Calu3 (cell line): ENCODE measurements around the gene ZGLP1. TPM values are rescaled to one million over a fixed set of nuclear protein-coding genes. Genes with fewer than 3 reads are reported as not detected.

Experiments used
- BruUV-seq: library from RNA; stranded (reverse); fragments of 400-500 nt; replicated peaks from 2 replicates; lab custom pipeline; 2021; lab: Mats Ljungman, UMichigan
- CTCF ChIA-PET: fragments of 300-600 bp; sonication (Branson Sonifier 250); formaldehyde crosslinking; loops from one replicate; lab custom pipeline; 2022; ENCODE audit warnings: antibody characterized with exemption; lab: Charles Lee
- DNase-seq: peaks from one replicate; pipeline ENCODE4 v3.0.0; 2022
- H3K27ac Mint-ChIP-seq: one replicate; pipeline ENCODE4 v1.8.0; 2022; ENCODE audit warnings: mixed read lengths; ENCODE audit not compliant: unreplicated experiment
- H3K27me3 Mint-ChIP-seq: one replicate; pipeline ENCODE4 v1.8.0; 2022; ENCODE audit warnings: mixed read lengths; ENCODE audit not compliant: unreplicated experiment
- H3K36me3 Mint-ChIP-seq: one replicate; pipeline ENCODE4 v1.8.0; 2022; ENCODE audit warnings: mild to moderate bottlenecking, moderate library complexity, mixed read lengths; ENCODE audit not compliant: insufficient read depth, unreplicated experiment
- H3K4me1 Mint-ChIP-seq: one replicate; pipeline ENCODE4 v1.8.0; 2022; ENCODE audit warnings: mild to moderate bottlenecking, low read depth, mixed read lengths; ENCODE audit not compliant: unreplicated experiment
- H3K4me3 Mint-ChIP-seq: one replicate; pipeline ENCODE4 v1.8.0; 2022; ENCODE audit warnings: mild to moderate bottlenecking, low read depth, moderate library complexity, mixed read lengths; ENCODE audit not compliant: unreplicated experiment
- H3K9me3 Mint-ChIP-seq: one replicate; pipeline ENCODE4 v1.8.0; 2022; ENCODE audit warnings: low read depth, mixed read lengths; ENCODE audit not compliant: unreplicated experiment
- CTCF ChIP-seq: fragments of 200-600 bp; IDR thresholded peaks from one replicate; pipeline ENCODE4 v1.8.0; 2022; ENCODE audit warnings: antibody characterized with exemption; ENCODE audit not compliant: unreplicated experiment
- intact Hi-C: fragments of 100-400 bp; cut with micrococcal nuclease; formaldehyde crosslinking; loops from one replicate; pipeline ENCODE4 v1.10.0; 2022; ENCODE audit not compliant: unreplicated experiment
- total RNA-seq: library from RNA; stranded (reverse); gene quantifications from 2 replicates; pipeline ENCODE4 v1.2.3, GENCODE V29; 2022

ZGLP1 gene
- total RNA-seq, 1 experiment from 2014 or later = 4.6 TPM

- CTCF ChIA-PET = interaction anchor here (0.5 kb wide), 1 partner anchor 13 kb away, joined by 3 read pairs; no protein-coding TSS in a partner anchor
- Mint-ChIP-seq H3K36me3 (peaks cover 26% of the 10 kb centered on the region), H3K4me1 (peaks cover 14% of the 10 kb centered on the region), H3K27ac (peak overlapping the region; percentile 89), H3K27me3 (no peaks in the 10 kb centered on the region), H3K9me3 (no peaks in the 10 kb centered on the region), H3K4me3 (peak overlapping the region; percentile 74)
- no peak for DNase-seq
- BruUV-seq = TSS peak; percentile 27
- TF ChIP-seq CTCF = no peak
- intact Hi-C loops = no loop called here
These were observed 6.8 kb upstream of the ZGLP1 start for GRCh38 chr19:10316229-10317044.

GRCh38 chr19:10315335-10316214 is 6.0 kb upstream of the ZGLP1 start, which contains the start of gene FDX2:
FDX2 (minus strand) TSS chr19:10316015; CDS start chr19:10315996, 19 bp downstream.
- Mint-ChIP-seq H3K9me3 (no peaks in the 10 kb centered on the region), H3K4me1 (peaks cover 14% of the 10 kb centered on the region), H3K27me3 (no peaks in the 10 kb centered on the region), H3K27ac (peak within 1 kb of the TSS; percentile 89), H3K36me3 (peaks cover 26% of the 10 kb centered on the region), H3K4me3 (peak within 1 kb of the TSS; percentile 74)
- intact Hi-C loops = no loop called here
- DNase-seq = peak; percentile 89
- CTCF ChIA-PET = interaction anchor here (0.6 kb wide), 1 partner anchor 44 kb away, joined by 3 read pairs; no protein-coding TSS in a partner anchor
- no TSS peak for BruUV-seq
- TF ChIP-seq CTCF = no peak

DNA sequence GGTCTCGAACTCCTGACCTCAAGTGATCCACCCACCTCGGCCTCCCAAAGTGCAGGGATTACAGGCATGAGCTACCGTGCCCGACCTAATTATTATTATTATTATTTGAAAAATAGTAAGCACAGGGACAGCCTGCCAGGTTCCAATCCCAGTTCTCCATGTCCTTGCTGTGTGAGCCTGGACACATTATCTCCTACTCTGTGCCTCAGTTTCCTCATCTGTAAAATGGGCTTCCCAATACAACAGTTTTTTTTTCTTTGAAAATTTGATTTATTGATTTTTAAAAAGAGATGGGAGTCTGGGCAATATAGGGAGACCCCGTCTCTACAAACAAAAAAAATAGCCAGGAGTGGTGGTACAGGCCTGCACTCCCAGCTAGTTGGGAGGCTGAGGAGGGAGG is 3.3 kb downstream of the ZGLP1 start:
- H3K4me3 Mint-ChIP-seq = no peak overlapping the region
- no peak for DNase-seq
- H3K9me3 Mint-ChIP-seq = no peaks in the 10 kb centered on the region
- intact Hi-C loops = no loop called here
- no peaks in the 10 kb centered on the region for H3K27me3 Mint-ChIP-seq
- no peaks in the 10 kb centered on the region for H3K4me1 Mint-ChIP-seq
- BruUV-seq = no TSS peak
- CTCF ChIA-PET = no interaction called here
- TF ChIP-seq CTCF = no peak
- H3K36me3 Mint-ChIP-seq = no peaks in the 10 kb centered on the region
- no peak overlapping the region for H3K27ac Mint-ChIP-seq

GRCh38 chr19:10305139-10305806 is 4.3 kb downstream of the ZGLP1 start:
- Mint-ChIP-seq H3K27me3 (no peaks in the 10 kb centered on the region), H3K27ac (no peak overlapping the region), H3K4me3 (no peak overlapping the region), H3K9me3 (no peaks in the 10 kb centered on the region), H3K36me3 (no peaks in the 10 kb centered on the region), H3K4me1 (no peaks in the 10 kb centered on the region)
- no peak for DNase-seq
- intact Hi-C loops = no loop called here
- BruUV-seq = no TSS peak
- CTCF ChIA-PET = interaction anchor here (0.5 to 0.7 kb wide), 2 partner anchors 55 to 285 kb away, joined by 3 to 6 read pairs; no protein-coding TSS in a partner anchor
- no peak for TF ChIP-seq CTCF
